Subcutaneous adipose tissue (tissue), 4 donors: ENCODE data around the gene ASIC1. TPM values are rescaled to one million over a fixed set of nuclear protein-coding genes. Genes with fewer than 3 reads are reported as not detected.

Source experiments
- CTCF ChIP-seq: fragments of 450-650 bp; IDR thresholded peaks from one replicate; pipeline ENCODE4 v1.5.1; 2016; ENCODE audit warnings: low read depth, mild to moderate bottlenecking, control low read depth, antibody characterized with exemption, moderate library complexity
- total RNA-seq, 4 donors: library from RNA; depleted of rRNA; stranded (reverse); fragments of >200 nt; gene quantifications; one replicate each; pipeline ENCODE4 v1.1.0, GENCODE V29; 2016

Gene ASIC1
- total RNA-seq, 4 donors from 2014 or later, result 0.38 to 3.1 (median 1.0) TPM

GRCh38 chr12:50105913-50106450 lies 48.6 kb downstream of the ASIC1 start:
- no peak for TF ChIP-seq CTCF

- no peak for TF ChIP-seq CTCF
Measured at GRCh38 chr12:50106907-50107306, 49.5 kb downstream of the ASIC1 start.

DNA sequence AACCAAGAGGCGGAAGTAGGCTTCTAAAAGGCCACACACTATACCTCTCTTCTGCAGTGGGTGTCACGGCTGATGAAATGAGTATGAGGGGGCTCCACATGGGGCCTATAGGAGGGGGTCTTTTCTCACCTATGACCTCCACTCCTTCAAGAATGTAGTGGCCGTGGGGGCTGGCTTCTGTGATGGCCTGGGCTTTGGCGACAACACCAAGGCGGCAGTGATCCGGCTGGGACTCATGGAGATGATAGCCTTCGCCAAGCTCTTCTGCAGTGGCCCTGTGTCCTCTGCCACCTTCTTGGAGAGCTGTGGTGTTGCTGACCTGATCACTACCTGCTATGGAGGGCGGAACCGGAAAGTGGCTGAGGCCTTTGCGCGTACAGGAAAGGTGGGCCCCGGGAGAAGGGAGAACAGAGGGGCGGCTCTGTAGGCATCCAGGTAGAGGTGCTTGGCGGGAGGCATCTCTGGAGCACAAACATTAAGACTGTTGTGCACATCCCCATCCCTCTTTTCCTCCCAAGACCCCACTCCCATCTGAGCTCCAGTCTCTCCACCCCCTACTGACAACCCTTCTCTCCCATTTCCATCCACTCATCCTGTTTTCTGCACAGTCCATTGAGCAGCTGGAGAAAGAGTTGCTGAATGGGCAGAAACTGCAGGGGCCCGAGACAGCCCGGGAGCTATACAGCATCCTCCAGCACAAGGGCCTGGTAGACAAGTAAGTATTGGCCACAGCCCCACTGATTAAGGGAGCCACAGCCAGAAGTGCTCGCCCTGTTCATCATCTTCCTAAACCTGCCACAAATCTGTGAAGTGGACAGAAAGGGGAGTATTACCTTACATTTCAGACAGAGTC lies 50.2 kb downstream of the ASIC1 start:
- no peak for TF ChIP-seq CTCF

DNA sequence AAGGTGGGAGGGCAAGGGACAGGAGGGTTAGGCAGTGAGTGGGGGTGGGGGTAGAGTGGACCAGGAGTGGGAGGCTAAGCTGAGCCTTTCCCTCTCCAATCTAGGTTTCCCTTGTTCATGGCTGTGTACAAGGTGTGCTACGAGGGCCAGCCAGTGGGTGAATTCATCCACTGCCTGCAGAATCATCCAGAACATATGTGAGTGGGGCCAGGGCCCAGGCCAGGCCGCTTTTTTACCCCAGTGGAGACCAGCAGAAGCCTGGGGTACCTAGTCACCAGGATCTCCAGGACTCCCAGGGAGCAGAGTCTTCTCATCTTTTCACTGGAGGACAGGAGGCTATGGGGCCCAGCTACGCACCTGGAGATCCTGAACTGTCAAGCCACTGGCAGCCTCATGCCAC lies 51.9 kb downstream of the ASIC1 start:
- TF ChIP-seq CTCF, result no peak

DNA sequence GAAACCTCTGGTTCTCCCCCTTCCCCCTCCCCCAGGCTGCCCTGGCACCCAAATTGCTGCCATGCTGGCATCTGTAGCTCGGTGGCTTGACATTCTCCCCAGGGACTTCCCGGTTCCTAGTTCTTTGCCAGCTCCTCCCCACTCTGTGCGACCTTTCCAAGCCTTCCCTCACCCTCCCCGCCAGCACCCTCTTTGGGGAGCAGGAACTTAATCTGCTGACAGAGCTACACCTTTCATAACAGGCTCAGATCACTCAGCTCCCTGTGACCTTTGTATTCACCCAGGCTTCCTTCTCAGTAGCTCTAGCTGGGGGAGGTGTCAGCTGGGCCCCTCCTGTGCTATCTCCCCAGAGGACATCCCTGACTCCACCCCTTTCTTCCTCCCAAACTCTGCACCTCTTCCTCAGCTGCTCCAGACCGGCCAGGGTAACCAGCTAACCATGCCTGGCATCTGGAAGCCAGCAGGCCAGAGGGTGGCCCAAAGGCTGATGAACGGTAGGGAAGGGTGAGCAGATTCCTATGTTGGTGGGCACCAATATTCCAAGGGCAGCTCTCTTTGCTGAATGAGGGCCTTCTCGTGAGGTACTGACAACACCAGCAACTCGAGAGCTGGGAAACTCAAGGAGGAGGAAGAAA lies 52.8 kb downstream of the ASIC1 start:
- no peak for TF ChIP-seq CTCF

GRCh38 chr12:50110762-50111351 lies 53.5 kb downstream of the ASIC1 start:
- TF ChIP-seq CTCF, result no peak

- TF ChIP-seq CTCF, result no peak
Measured at GRCh38 chr12:50111395-50111692, 53.9 kb downstream of the ASIC1 start.
